Thyroid gland (tissue), 4 donors: Measurements from ENCODE around the gene TOM1L2.

Experiments
- POLR2A ChIP-seq, 2 donors: fragments of 450-650 bp; IDR thresholded peaks; one replicate each; pipeline ENCODE4 v1.6.1; 2017; ENCODE audit warnings: antibody characterized with exemption in 2 of 2, mild to moderate bottlenecking in 2 of 2, moderate library complexity in 1 of 2
- TF ChIP-seq, protein P1 (sequence below), 6 experiments: fragments of 200-600 bp in 3 of 6; fragments of 450-650 bp in 3 of 6; sonication (generic) in 3 of 6; IDR thresholded peaks; one replicate each; pipeline ENCODE4 v1.5.1; 2016 to 2019; ENCODE audit warnings: antibody characterized with exemption in 6 of 6, mild to moderate bottlenecking in 2 of 6, inconsistent platforms in 1 of 6, moderate library complexity in 1 of 6

DNA sequence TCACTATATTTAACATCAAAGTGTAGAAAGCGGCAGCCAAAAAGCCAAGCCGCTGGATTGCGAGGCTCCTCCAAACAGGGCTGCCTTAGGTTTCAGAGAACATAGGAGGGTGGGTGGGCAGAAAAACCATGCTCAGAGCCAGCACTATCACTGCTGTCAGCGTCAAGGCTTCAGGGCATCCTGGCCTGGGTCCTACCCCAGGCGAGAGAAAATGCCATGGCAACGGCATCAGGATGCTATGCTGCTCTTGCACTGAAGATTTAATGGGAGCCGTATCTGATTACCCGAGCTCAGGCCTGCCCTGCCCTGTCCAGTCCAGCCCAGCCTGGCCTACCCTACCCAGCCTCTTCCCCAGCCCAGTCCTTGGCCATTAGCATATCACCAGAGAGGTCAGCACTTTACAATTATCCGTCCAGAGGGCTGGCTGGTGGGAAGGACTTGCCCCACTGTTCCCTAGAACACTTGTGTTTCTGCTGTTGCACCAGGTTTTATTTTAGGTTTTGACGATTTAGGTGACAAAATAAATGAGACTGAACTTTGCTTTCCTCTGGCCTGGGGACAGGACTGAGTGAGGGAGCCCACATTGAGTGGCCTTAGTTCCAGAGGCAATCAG is 61.1 kb downstream of the TOM1L2 start:
- TF ChIP-seq, protein P1, sequence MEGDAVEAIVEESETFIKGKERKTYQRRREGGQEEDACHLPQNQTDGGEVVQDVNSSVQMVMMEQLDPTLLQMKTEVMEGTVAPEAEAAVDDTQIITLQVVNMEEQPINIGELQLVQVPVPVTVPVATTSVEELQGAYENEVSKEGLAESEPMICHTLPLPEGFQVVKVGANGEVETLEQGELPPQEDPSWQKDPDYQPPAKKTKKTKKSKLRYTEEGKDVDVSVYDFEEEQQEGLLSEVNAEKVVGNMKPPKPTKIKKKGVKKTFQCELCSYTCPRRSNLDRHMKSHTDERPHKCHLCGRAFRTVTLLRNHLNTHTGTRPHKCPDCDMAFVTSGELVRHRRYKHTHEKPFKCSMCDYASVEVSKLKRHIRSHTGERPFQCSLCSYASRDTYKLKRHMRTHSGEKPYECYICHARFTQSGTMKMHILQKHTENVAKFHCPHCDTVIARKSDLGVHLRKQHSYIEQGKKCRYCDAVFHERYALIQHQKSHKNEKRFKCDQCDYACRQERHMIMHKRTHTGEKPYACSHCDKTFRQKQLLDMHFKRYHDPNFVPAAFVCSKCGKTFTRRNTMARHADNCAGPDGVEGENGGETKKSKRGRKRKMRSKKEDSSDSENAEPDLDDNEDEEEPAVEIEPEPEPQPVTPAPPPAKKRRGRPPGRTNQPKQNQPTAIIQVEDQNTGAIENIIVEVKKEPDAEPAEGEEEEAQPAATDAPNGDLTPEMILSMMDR (IDR thresholded peaks at IDR 0.05), result no peak
- no peak for TF ChIP-seq POLR2A (IDR thresholded peaks at IDR 0.05)
